ENCODE results near the gene FAM53B. TPM values are rescaled to one million over a fixed set of nuclear protein-coding genes. Genes with fewer than 3 reads are reported as not detected.

FAM53B gene
- total RNA-seq, 4 donors from 2014 or later = 41.0 to 110 (median 50.0) TPM

GRCh38 chr10:124698545-124699469, 45.4 kb downstream of the FAM53B start:
- no peaks in the 10 kb centered on the region for H3K9me3 ChIP-seq
- H3K4me3 ChIP-seq = no peak overlapping the region
- in situ Hi-C loops (cut with MboI; ENCODE audit: low pct_ligation_motif_present in 1 of 4, low pct_unique_long_range_greater_than_20kb in 1 of 4, low sequenced_read_pairs in 3 of 4) (no loop called here), intact Hi-C loops (cut with DNase I; ENCODE audit: low total_unique reads) (no loop called here)
- H3K4me1 ChIP-seq = peaks cover 27 to 78% (median 40%) of the 10 kb centered on the region in 4 donors
- no peaks in the 10 kb centered on the region for H3K27me3 ChIP-seq
- H3K36me3 ChIP-seq = peaks cover 0 to 5% (median 0%) of the 10 kb centered on the region in 4 donors
- no peak for DNase-seq
- TF ChIP-seq POLR2A (IDR thresholded peaks at IDR 0.05) = no peak
- no peak for TF ChIP-seq POLR2AphosphoS5 (IDR thresholded peaks at IDR 0.05)
- TF ChIP-seq CTCF (IDR thresholded peaks at IDR 0.05) = no peak
- TF ChIP-seq EP300 (IDR thresholded peaks at IDR 0.05; ENCODE audit: low read depth) = no peak
- WGBS, 2 donors (ENCODE audit: low coverage in 1 of 2) = 95 to 100% methylated on average over 6 to 18 of the region's 18 CpGs
- H3K27ac ChIP-seq = peak overlapping the region in 2 of 4 donors; percentile 14 to 18

GRCh38 chr10:124697837-124698544, 46.2 kb downstream of the FAM53B start:
- DNase-seq = no peak
- intact Hi-C loops (cut with DNase I; ENCODE audit: low total_unique reads) = no loop called here
- peaks cover 21 to 70% (median 32%) of the 10 kb centered on the region in 4 donors for H3K4me1 ChIP-seq
- 84% methylated on average over 11 of the region's 13 CpGs; no CpG with 5 or more reads in 1 of the 2 donors for WGBS, 2 donors (ENCODE audit: low coverage in 1 of 2)
- no peaks in the 10 kb centered on the region for H3K9me3 ChIP-seq
- peak overlapping the region in 2 of 4 donors; percentile 14 to 18 for H3K27ac ChIP-seq
- TF ChIP-seq POLR2A (IDR thresholded peaks at IDR 0.05) (no peak), POLR2AphosphoS5 (IDR thresholded peaks at IDR 0.05) (no peak), CTCF (IDR thresholded peaks at IDR 0.05) (no peak)
- in situ Hi-C loops (cut with MboI; ENCODE audit: low pct_ligation_motif_present in 1 of 4, low pct_unique_long_range_greater_than_20kb in 1 of 4, low sequenced_read_pairs in 3 of 4) = no loop called here
- H3K36me3 ChIP-seq = peaks cover 0 to 5% (median 0%) of the 10 kb centered on the region in 4 donors
- H3K4me3 ChIP-seq = no peak overlapping the region
- H3K27me3 ChIP-seq = no peaks in the 10 kb centered on the region

GRCh38 chr10:124697443-124697836, 46.7 kb downstream of the FAM53B start:
- peaks cover 0 to 5% (median 0%) of the 10 kb centered on the region in 4 donors for H3K36me3 ChIP-seq
- in situ Hi-C loops (cut with MboI; ENCODE audit: low pct_ligation_motif_present in 1 of 4, low pct_unique_long_range_greater_than_20kb in 1 of 4, low sequenced_read_pairs in 3 of 4) = no loop called here
- WGBS, 2 donors (ENCODE audit: low coverage in 1 of 2) = 99% methylated on average over 8 of the region's 8 CpGs; no CpG with 5 or more reads in 1 of the 2 donors
- peaks cover 16 to 65% (median 26%) of the 10 kb centered on the region in 4 donors for H3K4me1 ChIP-seq
- no peak for DNase-seq
- TF ChIP-seq POLR2AphosphoS5 (IDR thresholded peaks at IDR 0.05) (no peak), POLR2A (IDR thresholded peaks at IDR 0.05) (no peak), EP300 (IDR thresholded peaks at IDR 0.05; ENCODE audit: low read depth) (no peak), CTCF (IDR thresholded peaks at IDR 0.05) (no peak)
- no peaks in the 10 kb centered on the region for H3K9me3 ChIP-seq
- H3K27ac ChIP-seq = peak overlapping the region in 3 of 4 donors; percentile 35 to 66 (median 63)
- H3K27me3 ChIP-seq = no peaks in the 10 kb centered on the region
- no peak overlapping the region for H3K4me3 ChIP-seq
- intact Hi-C loops (cut with DNase I; ENCODE audit: low total_unique reads) = no loop called here
